Activated T-helper 1 cell treated with Interleukin-2 at 50 U/mL for 16 hours (primary cell): ENCODE measurements around the gene PPP1R14B.

ENCODE experiments used
- DNase-seq: peaks from one replicate; pipeline ENCODE4 v3.0.0-alpha.2; 2020; ENCODE audit warnings: low read depth

The PPP1R14B gene

DNA sequence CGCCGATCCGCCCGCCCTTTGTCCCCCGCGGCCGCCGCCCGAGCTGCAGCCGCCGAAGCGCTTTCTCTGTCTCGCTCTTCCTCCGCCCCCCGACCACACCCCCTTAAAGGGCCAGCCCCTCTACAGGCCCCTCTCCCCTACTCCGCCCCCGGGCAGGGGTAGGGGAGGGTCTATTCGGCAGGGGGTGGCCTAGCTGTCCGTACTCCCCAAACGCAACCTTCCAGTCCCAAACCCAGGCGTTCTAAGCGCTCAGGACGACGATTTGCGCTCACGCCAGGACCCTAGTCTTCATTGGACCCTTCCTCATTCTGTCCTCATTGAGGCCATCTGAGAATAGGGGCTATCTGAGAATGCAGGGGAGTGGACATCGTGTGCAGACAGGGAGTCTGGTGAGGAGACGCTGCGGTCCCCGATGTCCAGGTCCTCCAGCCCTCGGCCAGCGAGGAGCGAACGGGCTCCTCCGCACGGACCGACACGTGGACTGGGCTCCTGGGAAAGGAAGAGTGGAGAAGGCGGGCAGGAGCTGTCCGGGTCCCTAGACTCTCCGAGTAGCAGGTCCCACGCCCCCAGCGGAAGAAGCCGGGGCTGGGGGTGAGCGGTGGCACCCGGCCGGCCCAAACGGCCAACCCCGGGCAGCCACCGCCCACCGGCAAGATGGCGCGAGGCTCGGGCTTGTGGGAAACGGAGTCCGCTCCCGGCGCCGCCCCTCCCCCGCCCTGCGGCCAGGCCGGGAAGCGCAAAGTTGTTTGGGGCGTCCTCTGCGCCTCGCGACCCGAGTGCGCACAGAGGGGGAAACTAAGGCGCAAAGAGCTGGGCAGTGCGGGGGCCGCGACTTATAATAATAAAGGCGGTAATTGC is at the start of gene PPP1R14B:
Gene PPP1R14B (minus strand): TSS at position 73 of the 858 bp plus-strand sequence. CDS start 270 bp downstream, outside the sequence.
- DNase-seq, result peak; percentile 68

DNA sequence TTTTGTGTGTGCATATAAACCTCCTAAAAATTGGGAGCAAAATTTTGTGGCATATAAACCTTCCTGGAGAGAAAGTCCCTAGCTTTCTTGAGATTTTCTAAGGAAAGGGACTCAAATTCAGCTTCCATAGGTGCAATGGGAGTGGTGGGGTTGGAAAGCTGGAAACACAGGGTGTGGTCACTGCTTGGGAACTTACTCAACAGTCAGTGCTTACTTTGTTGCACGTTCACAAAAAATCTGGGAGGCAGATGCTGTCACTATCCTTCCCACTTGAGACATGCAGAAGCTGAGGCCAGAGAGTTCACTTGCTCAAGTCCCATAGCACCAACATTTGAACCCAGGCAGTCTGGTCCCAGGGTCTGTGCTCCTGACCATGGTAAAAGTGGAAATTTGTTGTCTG is 49.5 kb upstream of the PPP1R14B start:
- no peak for DNase-seq

GRCh38 chr11:64295760-64296159 is 49.0 kb upstream of the PPP1R14B start:
- DNase-seq, result no peak

DNA sequence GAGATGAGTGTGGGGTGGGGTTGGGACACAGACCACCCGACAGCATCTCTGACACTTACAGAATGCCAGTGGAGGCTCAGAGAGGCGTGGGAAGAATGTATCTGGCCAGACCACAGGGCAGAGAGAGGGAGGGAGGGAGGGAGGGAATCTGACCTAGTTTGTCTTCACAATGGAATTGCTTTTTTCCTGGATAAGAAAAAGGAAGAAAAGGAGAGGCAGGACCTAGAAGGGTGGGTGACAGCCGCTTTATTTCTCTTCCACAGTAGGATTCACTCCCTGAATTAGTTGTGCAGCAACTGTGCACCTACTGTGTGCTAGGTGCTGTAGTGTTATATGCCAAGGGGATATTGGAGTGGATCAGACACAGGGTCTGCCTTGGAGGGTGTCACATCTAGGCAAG is 48.0 kb upstream of the PPP1R14B start:
- DNase-seq, result no peak

- DNase-seq, result no peak
Measured at GRCh38 chr11:64292460-64293254, 45.9 kb upstream of the PPP1R14B start.

DNA sequence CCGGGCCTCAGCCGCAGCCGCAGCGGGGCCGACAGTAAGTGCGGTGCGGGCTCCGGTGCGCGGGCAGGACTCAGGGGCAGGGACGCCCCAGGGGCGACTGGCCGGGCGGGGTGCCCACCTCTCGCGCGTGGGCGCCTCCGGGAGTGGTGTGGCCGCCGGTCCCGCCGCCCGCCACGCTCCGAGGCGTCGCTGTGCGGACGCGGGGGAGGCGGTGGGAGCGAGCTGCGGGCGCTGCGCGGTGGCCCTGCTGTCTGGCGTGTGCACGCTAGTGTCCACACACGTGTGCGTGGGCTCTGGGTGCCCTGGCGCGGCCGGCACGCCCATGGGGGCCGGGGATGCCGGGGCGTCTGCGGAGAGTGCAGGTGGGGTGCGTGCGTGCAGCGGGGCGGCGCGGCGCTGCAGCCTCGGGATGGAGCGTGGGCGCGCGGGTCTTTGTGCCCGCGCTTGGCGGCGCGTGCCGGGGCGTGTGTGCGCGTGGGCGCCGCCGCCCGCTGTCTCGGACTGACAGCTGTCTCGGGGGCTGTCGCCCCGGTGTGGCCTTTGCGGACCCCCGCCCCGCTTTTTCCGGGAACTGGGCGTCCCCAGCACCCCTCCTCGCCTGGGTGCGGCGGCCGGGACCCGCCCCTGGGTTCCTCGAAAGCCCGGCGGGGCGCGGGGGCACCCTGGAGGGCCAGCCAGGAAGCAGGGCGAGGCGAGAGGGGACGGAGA is 45.2 kb upstream of the PPP1R14B start:
- DNase-seq, result no peak

DNA sequence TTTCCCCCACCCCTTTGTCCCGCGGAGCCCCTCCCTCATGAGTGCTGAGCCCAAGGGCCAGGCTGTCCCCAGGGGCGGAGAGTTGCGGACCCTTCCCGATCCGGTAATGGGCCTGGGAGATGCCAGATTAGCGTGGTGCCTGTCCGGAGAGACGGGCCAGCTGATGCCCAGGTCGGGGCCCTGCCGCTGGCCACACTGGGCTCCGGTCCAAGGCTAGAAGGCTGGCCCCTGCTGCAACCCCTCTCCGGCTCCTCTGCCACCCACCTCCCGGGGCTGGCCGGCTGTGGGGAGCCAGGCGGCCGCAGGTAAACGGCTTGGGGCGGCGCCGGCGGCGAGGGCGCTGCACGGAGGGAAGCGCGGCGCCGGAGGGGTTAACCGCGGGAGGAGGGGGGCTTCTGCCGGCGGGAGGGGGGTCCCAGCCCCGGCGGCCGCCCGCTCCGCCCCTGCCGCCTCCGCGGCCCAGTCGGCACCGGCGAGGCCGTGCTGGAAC is 44.6 kb upstream of the PPP1R14B start, which contains the start of gene KCNK4:
Gene KCNK4 (plus strand): TSS at position 41 of the 490 bp plus-strand sequence. CDS start 1,717 bp downstream, outside the sequence.
- no peak for DNase-seq

GRCh38 chr11:64290352-64291261 is 43.9 kb upstream of the PPP1R14B start:
- DNase-seq, result no peak

DNA sequence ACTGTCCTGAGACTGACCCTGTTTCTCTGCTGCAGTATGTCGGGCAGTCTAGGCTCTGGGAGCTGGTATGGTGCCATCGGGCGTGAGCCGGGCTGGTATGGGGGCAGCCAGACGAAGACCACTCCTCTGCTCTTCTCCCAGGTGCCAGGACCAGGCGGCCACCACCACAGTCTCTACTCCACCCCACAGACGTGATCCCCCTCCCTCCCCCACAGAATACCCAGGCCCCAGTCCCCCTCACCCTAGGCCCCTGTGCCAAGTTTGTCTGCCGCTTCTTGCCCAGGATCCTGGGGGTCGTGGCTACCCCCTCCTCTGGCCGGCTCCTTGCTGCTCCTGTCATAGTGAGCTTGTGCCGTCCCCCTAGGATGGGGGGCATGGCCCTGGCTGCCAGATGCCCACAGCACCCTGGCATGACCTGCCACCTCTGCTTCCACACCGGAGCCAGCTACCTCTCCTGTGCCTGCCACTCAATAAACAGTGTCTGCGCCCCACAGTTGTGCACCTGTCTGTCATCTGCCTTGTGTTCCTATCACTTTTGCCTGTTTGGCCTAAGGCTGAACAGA is 42.3 kb upstream of the PPP1R14B start:
- DNase-seq, result no peak

DNA sequence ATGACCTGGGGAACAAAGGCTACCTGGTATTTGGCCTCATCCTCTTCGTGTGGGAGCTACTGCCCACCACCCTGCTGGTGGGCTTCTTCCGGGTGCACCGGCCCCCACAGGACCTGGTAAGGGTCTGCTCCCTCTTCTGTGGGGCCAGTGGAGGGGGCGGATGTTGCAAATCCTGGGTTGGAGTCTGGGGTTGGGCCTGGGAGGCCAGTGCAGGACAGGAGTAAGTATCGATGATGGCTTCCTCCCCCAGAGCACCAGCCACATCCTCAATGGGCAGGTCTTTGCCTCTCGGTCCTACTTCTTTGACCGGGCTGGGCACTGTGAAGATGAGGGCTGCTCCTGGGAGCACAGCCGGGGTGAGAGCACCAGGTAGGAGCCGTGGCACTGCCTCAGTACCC is 41.6 kb upstream of the PPP1R14B start:
- DNase-seq, result no peak

- DNase-seq, result no peak
Measured at GRCh38 chr11:64287676-64288352, 41.1 kb upstream of the PPP1R14B start.

DNA sequence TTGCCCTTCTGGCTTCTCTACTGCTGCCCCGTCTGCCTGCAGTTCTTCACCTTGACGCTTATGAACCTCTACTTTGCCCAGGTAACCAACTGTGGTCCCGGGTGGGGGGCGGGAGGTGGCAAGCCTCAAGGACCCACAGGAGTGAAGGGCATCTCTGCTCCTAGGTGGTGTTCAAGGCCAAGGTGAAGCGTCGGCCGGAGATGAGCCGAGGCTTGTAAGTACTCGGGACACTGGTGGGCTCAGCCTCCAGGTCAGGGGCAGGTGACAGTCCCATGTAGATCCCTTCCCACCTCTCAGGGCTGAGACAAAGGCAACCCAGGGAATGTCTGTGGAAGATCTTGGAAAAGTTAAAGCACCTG is 40.0 kb upstream of the PPP1R14B start:
- no peak for DNase-seq

DNA sequence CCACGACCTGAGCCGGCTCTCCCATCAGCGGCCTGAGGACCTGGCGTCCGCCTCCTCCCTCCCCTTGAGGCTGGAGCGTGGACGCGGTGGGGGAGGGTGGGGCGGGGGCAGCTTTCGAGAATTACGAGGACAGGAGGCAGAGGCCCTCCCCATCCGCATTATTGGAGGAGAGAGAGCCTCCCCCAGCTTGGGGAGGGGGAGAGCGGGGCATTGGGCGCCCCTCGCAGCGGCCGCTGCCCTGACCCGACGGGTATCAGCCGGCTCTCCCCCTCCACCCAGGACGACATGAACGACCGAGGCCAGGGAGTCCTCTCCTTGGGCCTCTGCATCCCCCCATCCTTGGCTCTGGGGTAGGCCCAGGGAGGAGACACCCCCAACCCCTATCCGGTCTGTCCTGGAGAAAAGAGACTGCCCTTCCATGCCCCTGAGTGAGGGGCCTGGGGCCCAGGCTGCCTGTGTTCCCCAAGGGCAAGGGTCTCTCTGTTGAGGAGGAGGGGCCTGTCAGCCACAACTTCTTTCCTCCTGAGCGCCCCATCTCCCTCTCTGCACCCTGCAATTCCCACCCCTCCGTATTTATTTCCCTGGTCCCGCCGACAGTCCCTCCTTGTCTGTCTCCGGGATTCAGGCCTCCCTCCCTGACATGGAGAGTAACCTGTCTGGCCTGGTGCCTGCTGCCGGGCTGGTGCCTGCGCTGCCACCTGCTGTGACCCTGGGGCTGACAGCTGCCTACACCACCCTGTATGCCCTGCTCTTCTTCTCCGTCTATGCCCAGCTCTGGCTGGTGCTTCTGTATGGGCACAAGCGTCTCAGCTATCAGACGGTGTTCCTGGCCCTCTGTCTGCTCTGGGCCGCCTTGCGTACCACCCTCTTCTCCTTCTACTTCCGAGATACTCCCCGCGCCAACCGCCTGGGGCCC is 39.4 kb upstream of the PPP1R14B start:
- DNase-seq, result no peak

GRCh38 chr11:64284962-64285884 is 38.5 kb upstream of the PPP1R14B start, which contains the start of gene GPR137:
GPR137 (plus strand) TSS chr11:64285848; CDS start chr11:64286525, 677 bp downstream.
- peak; percentile 89 for DNase-seq

GRCh38 chr11:64284048-64284961 is 37.6 kb upstream of the PPP1R14B start, which contains the start of gene BAD:
BAD (minus strand) TSS chr11:64284665; CDS start chr11:64284368, 297 bp downstream.
- peak; percentile 88 for DNase-seq

GRCh38 chr11:64283092-64283491 is 36.3 kb upstream of the PPP1R14B start:
- DNase-seq, result no peak
